Lung microvascular endothelial cell (primary cell): ENCODE measurements around the gene C6orf47. TPM values are rescaled to one million over a fixed set of nuclear protein-coding genes. Genes with fewer than 3 reads are reported as not detected.

ENCODE experiments used
- DNase-seq, 2 donors: peaks; one replicate each; pipeline versions ENCODE4 v3.0.0 to v3.0.0-alpha.2; 2010; ENCODE audit warnings: low read depth in 2 of 2
- total RNA-seq: library from RNA; depleted of rRNA; stranded (reverse); fragments of >200 nt; gene quantifications from 2 replicates; pipeline ENCODE4 v1.2.1, GENCODE V29; 2014

The C6orf47 gene
- total RNA-seq, 1 donor from 2014 or later, result 24.0 TPM

- no peak for DNase-seq
Measured at GRCh38 chr6:31661262-31662123, 915 bp upstream of the C6orf47 start.

- DNase-seq, result peak in 1 of 2 donors; percentile 56
Measured at GRCh38 chr6:31659649-31660380, 763 bp downstream of the C6orf47 start.

- no peak for DNase-seq
Measured at GRCh38 chr6:31658983-31659648, 1.5 kb downstream of the C6orf47 start.

- no peak for DNase-seq
Measured at GRCh38 chr6:31658158-31658688, 2.4 kb downstream of the C6orf47 start.

- DNase-seq, result no peak
Measured at GRCh38 chr6:31657406-31658157, 3.0 kb downstream of the C6orf47 start.

- no peak for DNase-seq
Measured at GRCh38 chr6:31655349-31656237, 5.0 kb downstream of the C6orf47 start, which contains the start of gene APOM. Gene APOM, plus strand, starts transcription at chr6:31655894. Its CDS starts 73 bp downstream, at chr6:31655967.

- DNase-seq, result no peak
Measured at GRCh38 chr6:31654574-31655348, 5.8 kb downstream of the C6orf47 start.

- peak; percentile 90 to 93 for DNase-seq
Measured at GRCh38 chr6:31652925-31653724, 7.5 kb downstream of the C6orf47 start.

- DNase-seq, result peak; percentile 90 to 97
Measured at GRCh38 chr6:31651602-31652191, 8.9 kb downstream of the C6orf47 start.

- no peak for DNase-seq
Measured at GRCh38 chr6:31645325-31645724, 15.3 kb downstream of the C6orf47 start.

GRCh38 chr6:31643818-31644454 lies 16.6 kb downstream of the C6orf47 start:
- DNase-seq, result no peak

GRCh38 chr6:31642798-31643570 lies 17.6 kb downstream of the C6orf47 start:
- no peak for DNase-seq

GRCh38 chr6:31641370-31641769 lies 19.2 kb downstream of the C6orf47 start:
- DNase-seq, result no peak

GRCh38 chr6:31640612-31641011 lies 20.0 kb downstream of the C6orf47 start:
- no peak for DNase-seq

- peak; percentile 60 to 83 for DNase-seq
Measured at GRCh38 chr6:31639449-31639861, 21.1 kb downstream of the C6orf47 start.

- DNase-seq, result no peak
Measured at GRCh38 chr6:31639043-31639442, 21.5 kb downstream of the C6orf47 start.
